ENCODE data around the gene MAGED2.
"Not testable (repeated sequence)": the region's sequence is repeated elsewhere in the genome, so short reads cannot be mapped to it uniquely, and the experiment has no call there.

MAGED2 gene

GRCh38 chrX:54825716-54826438, 18.3 kb downstream of the MAGED2 start:
- in situ Hi-C loops (cut with HindIII; ENCODE audit: low sequenced_read_pairs): no loop called here
- no peak for TF ChIP-seq CTCF (IDR thresholded peaks at IDR 0.05; ENCODE audit: low read depth, low read length, missing control alignments)
- no peak overlapping the region for H3K4me3 ChIP-seq (ENCODE audit: low read depth, low read length)
- DNase-seq (ENCODE audit: low read depth): no peak

DNA sequence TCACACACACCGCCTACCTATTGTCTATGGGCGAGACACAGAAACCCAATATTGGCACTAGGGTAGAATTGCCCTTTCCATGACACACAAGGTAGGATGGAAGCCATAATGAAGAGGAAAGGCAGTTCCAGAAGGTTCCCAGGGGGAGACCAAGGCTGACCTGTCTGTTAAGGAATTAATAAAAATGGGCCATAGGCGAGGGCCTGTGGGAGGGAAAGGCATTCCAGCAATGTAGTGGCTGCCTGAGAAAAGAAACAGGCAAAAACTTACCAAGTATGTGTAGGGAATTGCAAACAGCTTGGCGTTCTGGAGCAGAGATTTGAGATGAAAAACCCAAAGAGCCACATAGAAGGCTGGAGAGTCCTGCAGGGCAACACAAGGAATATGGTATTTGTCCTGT, 19.1 kb downstream of the MAGED2 start:
- no peak for DNase-seq (ENCODE audit: low read depth)
- H3K4me3 ChIP-seq (ENCODE audit: low read depth, low read length): no peak overlapping the region
- in situ Hi-C loops (cut with HindIII; ENCODE audit: low sequenced_read_pairs): no loop called here
- TF ChIP-seq CTCF (IDR thresholded peaks at IDR 0.05; ENCODE audit: low read depth, low read length, missing control alignments): no peak

DNA sequence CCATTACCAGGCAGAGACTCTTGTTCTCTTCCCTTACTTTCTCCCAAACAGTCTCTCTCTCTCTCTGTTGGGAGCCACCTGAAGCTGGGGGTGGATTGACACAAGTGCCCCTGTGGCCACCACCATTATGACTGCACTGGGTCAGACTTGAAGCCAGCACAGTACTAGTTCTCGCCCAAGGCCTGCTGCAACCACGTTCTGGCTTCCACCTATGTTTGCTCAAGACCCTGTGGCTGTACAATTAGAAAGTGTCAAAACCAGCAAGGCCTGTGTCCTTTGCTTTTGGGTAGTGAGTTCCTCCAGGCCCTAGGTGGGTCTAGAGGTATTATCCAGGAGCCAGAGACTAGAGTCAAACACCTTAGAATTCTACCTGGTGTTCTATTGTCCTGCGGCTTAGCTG, 31.0 kb downstream of the MAGED2 start:
- in situ Hi-C loops (cut with HindIII; ENCODE audit: low sequenced_read_pairs): no loop called here
- no peak for DNase-seq (ENCODE audit: low read depth)

GRCh38 chrX:54841184-54841874, 33.8 kb downstream of the MAGED2 start:
- DNase-seq (ENCODE audit: low read depth); in situ Hi-C loops (cut with HindIII; ENCODE audit: low sequenced_read_pairs); H3K4me3 ChIP-seq (ENCODE audit: low read depth, low read length): not testable (repeated sequence)

More for the DNA sequence above, 31.0 kb downstream of the MAGED2 start:
- no peak overlapping the region for H3K4me3 ChIP-seq (ENCODE audit: low read depth, low read length)
- TF ChIP-seq CTCF (IDR thresholded peaks at IDR 0.05; ENCODE audit: low read depth, low read length, missing control alignments): no peak

- no peak for DNase-seq (ENCODE audit: low read depth)
- H3K4me3 ChIP-seq (ENCODE audit: low read depth, low read length): no peak overlapping the region
- TF ChIP-seq CTCF (IDR thresholded peaks at IDR 0.05; ENCODE audit: low read depth, low read length, missing control alignments): no peak
- in situ Hi-C loops (cut with HindIII; ENCODE audit: low sequenced_read_pairs): no loop called here
Measured at GRCh38 chrX:54842607-54843006, 35.1 kb downstream of the MAGED2 start.

- no peak for DNase-seq (ENCODE audit: low read depth)
- no peak for TF ChIP-seq CTCF (IDR thresholded peaks at IDR 0.05; ENCODE audit: low read depth, low read length, missing control alignments)
- no peak overlapping the region for H3K4me3 ChIP-seq (ENCODE audit: low read depth, low read length)
- in situ Hi-C loops (cut with HindIII; ENCODE audit: low sequenced_read_pairs): no loop called here
Measured at GRCh38 chrX:54843050-54843449, 35.5 kb downstream of the MAGED2 start.

DNA sequence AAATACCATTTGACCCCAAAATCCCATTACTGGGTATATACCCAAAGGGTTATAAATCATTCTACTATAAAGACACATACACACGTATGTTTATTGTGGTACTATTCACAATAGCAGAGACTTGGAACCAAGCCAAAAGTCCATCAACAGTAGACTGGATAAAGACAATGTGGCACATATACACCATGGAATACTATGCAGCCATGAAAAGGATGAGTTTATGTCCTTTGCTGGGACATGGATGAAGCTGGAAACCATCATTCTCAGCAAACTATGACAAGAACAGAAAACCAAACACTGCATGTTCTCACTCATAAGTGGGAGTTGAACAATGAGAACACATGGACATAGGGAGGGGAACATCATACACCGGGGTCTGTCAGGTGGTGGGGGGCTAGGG, 40.2 kb downstream of the MAGED2 start:
- in situ Hi-C loops (cut with HindIII; ENCODE audit: low sequenced_read_pairs); H3K4me3 ChIP-seq (ENCODE audit: low read depth, low read length); DNase-seq (ENCODE audit: low read depth): not testable (repeated sequence)
